WTC11 (cell line): ENCODE results near the gene GCSAML. TPM values are rescaled to one million over a fixed set of nuclear protein-coding genes. Genes with fewer than 3 reads are reported as not detected.

Experiments used
- ATAC-seq: fragments of 200-7000 bp; cut with Tn5 transposase; 2 replicates; pipeline ENCODE4 v1.10.0; 2021; ENCODE audit warnings: mild to moderate bottlenecking, moderate library complexity
- CTCF ChIA-PET: fragments of 300-600 bp; sonication (Branson Sonifier 250); formaldehyde crosslinking; loops from one replicate; lab custom pipeline; 2021; ENCODE audit warnings: antibody characterized with exemption; lab: Charles Lee
- POLR2A ChIA-PET: fragments of 350-600 bp; sonication (Branson Sonifier 250); formaldehyde crosslinking; loops from one replicate; lab custom pipeline; 2021; ENCODE audit warnings: antibody characterized with exemption; lab: Charles Lee
- DNase-seq: peaks from one replicate; pipeline ENCODE4 v3.0.0; 2021; ENCODE audit warnings: low spot score
- H3K27ac Mint-ChIP-seq: 2 replicates; pipeline ENCODE4 v1.8.0; 2021; ENCODE audit warnings: mixed read lengths
- H3K27me3 Mint-ChIP-seq: 2 replicates; pipeline ENCODE4 v1.8.0; 2021; ENCODE audit warnings: low read depth, mild to moderate bottlenecking, moderate library complexity, mixed read lengths
- H3K36me3 Mint-ChIP-seq: 2 replicates; pipeline ENCODE4 v1.8.0; 2021; ENCODE audit warnings: mixed read lengths
- H3K4me1 Mint-ChIP-seq: 2 replicates; pipeline ENCODE4 v1.8.0; 2022; ENCODE audit warnings: mixed read lengths
- H3K4me3 Mint-ChIP-seq: 2 replicates; pipeline ENCODE4 v1.8.0; 2021; ENCODE audit warnings: mild to moderate bottlenecking, moderate library complexity, mixed read lengths
- H3K9me3 Mint-ChIP-seq: 2 replicates; pipeline ENCODE4 v1.8.0; 2021; ENCODE audit warnings: mixed read lengths
- ATF6 ChIP-seq: sonication (generic); formaldehyde crosslinking; IDR thresholded peaks from 2 replicates; pipeline ENCODE4 v1.8.1; 2023; ENCODE audit warnings: mild to moderate bottlenecking, missing genetic modification reagents
- E2F5 ChIP-seq: sonication (generic); formaldehyde crosslinking; IDR thresholded peaks from 2 replicates; pipeline ENCODE4 v1.8.1; 2022; ENCODE audit warnings: mild to moderate bottlenecking, moderate library complexity, missing genetic modification reagents
- GRHL2 ChIP-seq: fragments of 250-450 bp; sonication (Bioruptor Pico); IDR thresholded peaks from 2 replicates; pipeline ENCODE4 v1.8.0; 2022; ENCODE audit warnings: mild to moderate bottlenecking, moderate library complexity; ENCODE audit not compliant: insufficient replicate concordance, severe bottlenecking
- JAZF1 ChIP-seq: fragments of 250-450 bp; sonication (Bioruptor Pico); IDR thresholded peaks from 2 replicates; pipeline ENCODE4 v1.9.0; 2021; ENCODE audit warnings: moderate library complexity, mild to moderate bottlenecking, inconsistent platforms
- MYBL2 ChIP-seq: sonication (generic); formaldehyde crosslinking; IDR thresholded peaks from 2 replicates; pipeline ENCODE4 v1.8.1; 2023; ENCODE audit warnings: mild to moderate bottlenecking, moderate library complexity, missing genetic modification reagents
- SMAD3 ChIP-seq: sonication (generic); formaldehyde crosslinking; IDR thresholded peaks from 2 replicates; pipeline ENCODE4 v1.8.0; 2022; ENCODE audit warnings: missing genetic modification reagents, mild to moderate bottlenecking, borderline replicate concordance
- SMAD4 ChIP-seq: sonication (generic); formaldehyde crosslinking; IDR thresholded peaks from 2 replicates; pipeline ENCODE4 v1.8.0; 2022; ENCODE audit warnings: mild to moderate bottlenecking, missing genetic modification reagents
- TEAD4 ChIP-seq: sonication (generic); formaldehyde crosslinking; IDR thresholded peaks from 2 replicates; pipeline ENCODE4 v1.8.0; 2022; ENCODE audit warnings: mild to moderate bottlenecking, missing genetic modification reagents
- USF2 ChIP-seq: sonication (generic); formaldehyde crosslinking; IDR thresholded peaks from 2 replicates; pipeline ENCODE4 v1.8.1; 2023; ENCODE audit warnings: mild to moderate bottlenecking, missing genetic modification reagents, moderate library complexity
- ZNF219 ChIP-seq: sonication (generic); formaldehyde crosslinking; IDR thresholded peaks from 2 replicates; pipeline ENCODE4 v1.8.0; 2023; ENCODE audit warnings: missing genetic modification reagents, mild to moderate bottlenecking, borderline replicate concordance
- ZNF232 ChIP-seq: sonication (generic); formaldehyde crosslinking; IDR thresholded peaks from 2 replicates; pipeline ENCODE4 v1.8.0; 2022; ENCODE audit warnings: mild to moderate bottlenecking, missing genetic modification reagents
- ZNF396 ChIP-seq: fragments of 250-450 bp; sonication (Bioruptor Pico); IDR thresholded peaks from 2 replicates; pipeline ENCODE4 v1.8.0; 2021; ENCODE audit warnings: mild to moderate bottlenecking, moderate library complexity, borderline replicate concordance
- total RNA-seq: library from RNA; stranded (reverse); gene quantifications from 3 replicates; pipeline ENCODE4 v1.2.3, GENCODE V29; 2021
- TF ChIP-seq, protein P1 (sequence below): fragments of 250-450 bp; sonication (Bioruptor Pico); conservative IDR thresholded peaks from 2 replicates; pipeline ENCODE4 v1.9.0; 2021; ENCODE audit warnings: mild to moderate bottlenecking
- TF ChIP-seq, protein P2 (sequence below): sonication (generic); formaldehyde crosslinking; IDR thresholded peaks from 2 replicates; pipeline ENCODE4 v1.8.0; 2023; ENCODE audit warnings: missing genetic modification reagents, mild to moderate bottlenecking, borderline replicate concordance
- TF ChIP-seq, protein P3 (sequence below): fragments of 250-450 bp; sonication (Bioruptor Pico); IDR thresholded peaks from 2 replicates; pipeline ENCODE4 v1.9.0; 2021; ENCODE audit warnings: mild to moderate bottlenecking
- TF ChIP-seq, protein P4 (sequence below): sonication (generic); formaldehyde crosslinking; IDR thresholded peaks from 2 replicates; pipeline ENCODE4 v1.8.1; 2023; ENCODE audit warnings: mild to moderate bottlenecking, missing genetic modification reagents, borderline replicate concordance
- TF ChIP-seq, protein P5 (sequence below): sonication (generic); formaldehyde crosslinking; IDR thresholded peaks from 2 replicates; pipeline ENCODE4 v1.8.0; 2023; ENCODE audit warnings: mild to moderate bottlenecking, missing genetic modification reagents

GCSAML gene
- total RNA-seq, 1 experiment from 2014 or later, result not detected

GRCh38 chr1:247531937-247532336, 17.0 kb upstream of the GCSAML start:
- Mint-ChIP-seq H3K4me1 (no peaks in the 10 kb centered on the region), H3K27ac (no peak overlapping the region), H3K27me3 (no peaks in the 10 kb centered on the region), H3K4me3 (no peak overlapping the region), H3K9me3 (peaks cover 9% of the 10 kb centered on the region), H3K36me3 (no peaks in the 10 kb centered on the region)
- CTCF ChIA-PET, result interaction anchor here (0.6 to 1.8 kb wide), 11 partner anchors 11 to 181 kb away, joined by 3 to 18 read pairs (median 3); no protein-coding TSS in a partner anchor
- POLR2A ChIA-PET, result no interaction called here
- DNase-seq (peak; percentile 42), ATAC-seq (peak; percentile 90)
- TF ChIP-seq ZNF219 (CRISPR knock-in tag), result no peak
- TF ChIP-seq TEAD4, result no peak
- TF ChIP-seq USF2, result no peak
- TF ChIP-seq, protein P1, sequence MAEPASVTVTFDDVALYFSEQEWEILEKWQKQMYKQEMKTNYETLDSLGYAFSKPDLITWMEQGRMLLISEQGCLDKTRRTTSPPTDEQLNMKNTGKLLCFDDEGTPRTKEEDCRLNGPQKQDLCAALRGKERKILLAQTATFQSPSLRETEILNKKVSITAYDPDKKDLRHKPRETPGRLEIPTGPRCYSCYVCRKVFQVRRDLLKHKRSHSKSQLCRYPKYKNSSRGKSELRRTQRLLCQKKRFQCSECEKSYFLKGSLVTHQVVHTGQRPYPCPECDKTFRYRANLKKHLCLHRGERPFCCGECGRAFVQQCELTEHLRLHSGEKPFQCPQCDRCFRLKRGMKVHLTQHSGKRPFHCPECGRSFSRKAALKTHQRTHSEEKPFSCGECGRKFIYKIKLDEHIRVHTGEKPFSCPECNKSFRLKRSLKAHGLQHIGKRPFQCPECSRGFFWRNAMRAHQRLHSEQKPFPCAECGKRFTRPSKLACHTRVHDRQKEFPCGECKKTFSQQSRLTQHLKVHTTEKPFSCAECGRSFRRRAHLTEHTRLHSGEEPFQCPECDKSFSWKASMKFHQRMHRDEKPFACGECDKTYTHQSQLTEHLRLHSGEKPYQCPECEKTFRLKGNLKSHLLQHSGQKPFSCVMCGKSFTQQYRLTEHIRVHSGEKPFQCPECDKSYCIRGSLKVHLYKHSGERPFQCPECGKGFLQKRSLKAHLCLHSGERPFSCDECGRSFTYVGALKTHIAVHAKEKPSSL, result no peak
- no peak for TF ChIP-seq ATF6 (CRISPR knock-in tag)
- TF ChIP-seq, protein P2, sequence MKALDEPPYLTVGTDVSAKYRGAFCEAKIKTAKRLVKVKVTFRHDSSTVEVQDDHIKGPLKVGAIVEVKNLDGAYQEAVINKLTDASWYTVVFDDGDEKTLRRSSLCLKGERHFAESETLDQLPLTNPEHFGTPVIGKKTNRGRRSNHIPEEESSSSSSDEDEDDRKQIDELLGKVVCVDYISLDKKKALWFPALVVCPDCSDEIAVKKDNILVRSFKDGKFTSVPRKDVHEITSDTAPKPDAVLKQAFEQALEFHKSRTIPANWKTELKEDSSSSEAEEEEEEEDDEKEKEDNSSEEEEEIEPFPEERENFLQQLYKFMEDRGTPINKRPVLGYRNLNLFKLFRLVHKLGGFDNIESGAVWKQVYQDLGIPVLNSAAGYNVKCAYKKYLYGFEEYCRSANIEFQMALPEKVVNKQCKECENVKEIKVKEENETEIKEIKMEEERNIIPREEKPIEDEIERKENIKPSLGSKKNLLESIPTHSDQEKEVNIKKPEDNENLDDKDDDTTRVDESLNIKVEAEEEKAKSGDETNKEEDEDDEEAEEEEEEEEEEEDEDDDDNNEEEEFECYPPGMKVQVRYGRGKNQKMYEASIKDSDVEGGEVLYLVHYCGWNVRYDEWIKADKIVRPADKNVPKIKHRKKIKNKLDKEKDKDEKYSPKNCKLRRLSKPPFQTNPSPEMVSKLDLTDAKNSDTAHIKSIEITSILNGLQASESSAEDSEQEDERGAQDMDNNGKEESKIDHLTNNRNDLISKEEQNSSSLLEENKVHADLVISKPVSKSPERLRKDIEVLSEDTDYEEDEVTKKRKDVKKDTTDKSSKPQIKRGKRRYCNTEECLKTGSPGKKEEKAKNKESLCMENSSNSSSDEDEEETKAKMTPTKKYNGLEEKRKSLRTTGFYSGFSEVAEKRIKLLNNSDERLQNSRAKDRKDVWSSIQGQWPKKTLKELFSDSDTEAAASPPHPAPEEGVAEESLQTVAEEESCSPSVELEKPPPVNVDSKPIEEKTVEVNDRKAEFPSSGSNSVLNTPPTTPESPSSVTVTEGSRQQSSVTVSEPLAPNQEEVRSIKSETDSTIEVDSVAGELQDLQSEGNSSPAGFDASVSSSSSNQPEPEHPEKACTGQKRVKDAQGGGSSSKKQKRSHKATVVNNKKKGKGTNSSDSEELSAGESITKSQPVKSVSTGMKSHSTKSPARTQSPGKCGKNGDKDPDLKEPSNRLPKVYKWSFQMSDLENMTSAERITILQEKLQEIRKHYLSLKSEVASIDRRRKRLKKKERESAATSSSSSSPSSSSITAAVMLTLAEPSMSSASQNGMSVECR (CRISPR knock-in tag), result no peak
- TF ChIP-seq, protein P3, sequence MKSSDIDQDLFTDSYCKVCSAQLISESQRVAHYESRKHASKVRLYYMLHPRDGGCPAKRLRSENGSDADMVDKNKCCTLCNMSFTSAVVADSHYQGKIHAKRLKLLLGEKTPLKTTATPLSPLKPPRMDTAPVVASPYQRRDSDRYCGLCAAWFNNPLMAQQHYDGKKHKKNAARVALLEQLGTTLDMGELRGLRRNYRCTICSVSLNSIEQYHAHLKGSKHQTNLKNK (CRISPR knock-in tag), result no peak
- no peak for TF ChIP-seq SMAD4 (CRISPR knock-in tag)
- no peak for TF ChIP-seq JAZF1 (CRISPR knock-in tag)
- TF ChIP-seq GRHL2 (CRISPR knock-in tag), result no peak
- no peak for TF ChIP-seq ZNF232 (CRISPR knock-in tag)

GRCh38 chr1:247535402-247535801, 13.5 kb upstream of the GCSAML start:
- ChIA-PET CTCF (no interaction called here), POLR2A (no interaction called here)
- H3K27ac Mint-ChIP-seq, result no peak overlapping the region
- peaks cover 9% of the 10 kb centered on the region for H3K9me3 Mint-ChIP-seq
- H3K4me3 Mint-ChIP-seq, result no peak overlapping the region
- H3K4me1 Mint-ChIP-seq, result peaks cover 1% of the 10 kb centered on the region
- DNase-seq, result no peak
- no peaks in the 10 kb centered on the region for H3K36me3 Mint-ChIP-seq
- H3K27me3 Mint-ChIP-seq, result no peaks in the 10 kb centered on the region
- ATAC-seq, result no peak
- TF ChIP-seq E2F5 (no peak), ZNF396 (CRISPR knock-in tag) (no peak), SMAD3 (no peak), ZNF232 (CRISPR knock-in tag) (no peak), MYBL2 (CRISPR knock-in tag) (no peak)
- TF ChIP-seq, protein P4, sequence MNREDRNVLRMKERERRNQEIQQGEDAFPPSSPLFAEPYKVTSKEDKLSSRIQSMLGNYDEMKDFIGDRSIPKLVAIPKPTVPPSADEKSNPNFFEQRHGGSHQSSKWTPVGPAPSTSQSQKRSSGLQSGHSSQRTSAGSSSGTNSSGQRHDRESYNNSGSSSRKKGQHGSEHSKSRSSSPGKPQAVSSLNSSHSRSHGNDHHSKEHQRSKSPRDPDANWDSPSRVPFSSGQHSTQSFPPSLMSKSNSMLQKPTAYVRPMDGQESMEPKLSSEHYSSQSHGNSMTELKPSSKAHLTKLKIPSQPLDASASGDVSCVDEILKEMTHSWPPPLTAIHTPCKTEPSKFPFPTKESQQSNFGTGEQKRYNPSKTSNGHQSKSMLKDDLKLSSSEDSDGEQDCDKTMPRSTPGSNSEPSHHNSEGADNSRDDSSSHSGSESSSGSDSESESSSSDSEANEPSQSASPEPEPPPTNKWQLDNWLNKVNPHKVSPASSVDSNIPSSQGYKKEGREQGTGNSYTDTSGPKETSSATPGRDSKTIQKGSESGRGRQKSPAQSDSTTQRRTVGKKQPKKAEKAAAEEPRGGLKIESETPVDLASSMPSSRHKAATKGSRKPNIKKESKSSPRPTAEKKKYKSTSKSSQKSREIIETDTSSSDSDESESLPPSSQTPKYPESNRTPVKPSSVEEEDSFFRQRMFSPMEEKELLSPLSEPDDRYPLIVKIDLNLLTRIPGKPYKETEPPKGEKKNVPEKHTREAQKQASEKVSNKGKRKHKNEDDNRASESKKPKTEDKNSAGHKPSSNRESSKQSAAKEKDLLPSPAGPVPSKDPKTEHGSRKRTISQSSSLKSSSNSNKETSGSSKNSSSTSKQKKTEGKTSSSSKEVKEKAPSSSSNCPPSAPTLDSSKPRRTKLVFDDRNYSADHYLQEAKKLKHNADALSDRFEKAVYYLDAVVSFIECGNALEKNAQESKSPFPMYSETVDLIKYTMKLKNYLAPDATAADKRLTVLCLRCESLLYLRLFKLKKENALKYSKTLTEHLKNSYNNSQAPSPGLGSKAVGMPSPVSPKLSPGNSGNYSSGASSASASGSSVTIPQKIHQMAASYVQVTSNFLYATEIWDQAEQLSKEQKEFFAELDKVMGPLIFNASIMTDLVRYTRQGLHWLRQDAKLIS (CRISPR knock-in tag), result no peak
- TF ChIP-seq, protein P5, sequence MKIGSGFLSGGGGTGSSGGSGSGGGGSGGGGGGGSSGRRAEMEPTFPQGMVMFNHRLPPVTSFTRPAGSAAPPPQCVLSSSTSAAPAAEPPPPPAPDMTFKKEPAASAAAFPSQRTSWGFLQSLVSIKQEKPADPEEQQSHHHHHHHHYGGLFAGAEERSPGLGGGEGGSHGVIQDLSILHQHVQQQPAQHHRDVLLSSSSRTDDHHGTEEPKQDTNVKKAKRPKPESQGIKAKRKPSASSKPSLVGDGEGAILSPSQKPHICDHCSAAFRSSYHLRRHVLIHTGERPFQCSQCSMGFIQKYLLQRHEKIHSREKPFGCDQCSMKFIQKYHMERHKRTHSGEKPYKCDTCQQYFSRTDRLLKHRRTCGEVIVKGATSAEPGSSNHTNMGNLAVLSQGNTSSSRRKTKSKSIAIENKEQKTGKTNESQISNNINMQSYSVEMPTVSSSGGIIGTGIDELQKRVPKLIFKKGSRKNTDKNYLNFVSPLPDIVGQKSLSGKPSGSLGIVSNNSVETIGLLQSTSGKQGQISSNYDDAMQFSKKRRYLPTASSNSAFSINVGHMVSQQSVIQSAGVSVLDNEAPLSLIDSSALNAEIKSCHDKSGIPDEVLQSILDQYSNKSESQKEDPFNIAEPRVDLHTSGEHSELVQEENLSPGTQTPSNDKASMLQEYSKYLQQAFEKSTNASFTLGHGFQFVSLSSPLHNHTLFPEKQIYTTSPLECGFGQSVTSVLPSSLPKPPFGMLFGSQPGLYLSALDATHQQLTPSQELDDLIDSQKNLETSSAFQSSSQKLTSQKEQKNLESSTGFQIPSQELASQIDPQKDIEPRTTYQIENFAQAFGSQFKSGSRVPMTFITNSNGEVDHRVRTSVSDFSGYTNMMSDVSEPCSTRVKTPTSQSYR (CRISPR knock-in tag), result no peak
